ENCODE measurements around the gene FXR1.

FXR1 gene

GRCh38 chr3:180959691-180960090 is 47.2 kb downstream of the FXR1 start:
- H3K27me3 ChIP-seq (ENCODE audit: control insufficient read depth, insufficient read depth, low read length): no peaks in the 10 kb centered on the region
- peaks cover 3% of the 10 kb centered on the region for H3K79me2 ChIP-seq
- H2AFZ ChIP-seq: no peak overlapping the region
- no peaks in the 10 kb centered on the region for H3K9me3 ChIP-seq (ENCODE audit: control insufficient read depth, low read length)
- H3K36me3 ChIP-seq (ENCODE audit: control insufficient read depth, insufficient read depth, low read length): no peaks in the 10 kb centered on the region
- H3K4me2 ChIP-seq (ENCODE audit: low read length): no peak overlapping the region
- TF ChIP-seq CTCF (IDR thresholded peaks at IDR 0.05): no peak
- H3K9ac ChIP-seq: no peak overlapping the region
- H3K27ac ChIP-seq: no peak overlapping the region
- no peak overlapping the region for H3K4me3 ChIP-seq (ENCODE audit: low read depth, low read length)
- H3K4me1 ChIP-seq: no peaks in the 10 kb centered on the region

- H3K27me3 ChIP-seq (ENCODE audit: control insufficient read depth, insufficient read depth, low read length): no peaks in the 10 kb centered on the region
- no peak overlapping the region for H3K9ac ChIP-seq
- H3K36me3 ChIP-seq (ENCODE audit: control insufficient read depth, insufficient read depth, low read length): no peaks in the 10 kb centered on the region
- no peak overlapping the region for H3K27ac ChIP-seq
- no peaks in the 10 kb centered on the region for H3K9me3 ChIP-seq (ENCODE audit: control insufficient read depth, low read length)
- H3K4me1 ChIP-seq: no peaks in the 10 kb centered on the region
- H2AFZ ChIP-seq: no peak overlapping the region
- no peak for TF ChIP-seq CTCF (IDR thresholded peaks at IDR 0.05)
- H3K4me2 ChIP-seq (ENCODE audit: low read length): no peak overlapping the region
- H3K79me2 ChIP-seq: peaks cover 3% of the 10 kb centered on the region
- no peak overlapping the region for H3K4me3 ChIP-seq (ENCODE audit: low read depth, low read length)
Observed at GRCh38 chr3:180961087-180961486, 48.6 kb downstream of the FXR1 start.

GRCh38 chr3:180961552-180961951 is 49.1 kb downstream of the FXR1 start:
- no peak overlapping the region for H3K4me2 ChIP-seq (ENCODE audit: low read length)
- H3K4me3 ChIP-seq (ENCODE audit: low read depth, low read length): no peak overlapping the region
- H3K9me3 ChIP-seq (ENCODE audit: control insufficient read depth, low read length): no peaks in the 10 kb centered on the region
- H3K4me1 ChIP-seq: no peaks in the 10 kb centered on the region
- no peaks in the 10 kb centered on the region for H3K36me3 ChIP-seq (ENCODE audit: control insufficient read depth, insufficient read depth, low read length)
- no peaks in the 10 kb centered on the region for H3K27me3 ChIP-seq (ENCODE audit: control insufficient read depth, insufficient read depth, low read length)
- no peak overlapping the region for H2AFZ ChIP-seq
- no peak for TF ChIP-seq CTCF (IDR thresholded peaks at IDR 0.05)
- peaks cover 3% of the 10 kb centered on the region for H3K79me2 ChIP-seq
- no peak overlapping the region for H3K9ac ChIP-seq
- no peak overlapping the region for H3K27ac ChIP-seq

GRCh38 chr3:180962530-180962929 is 50.1 kb downstream of the FXR1 start:
- Histone ChIP-seq H3K4me2 (ENCODE audit: low read length) (no peak overlapping the region), H3K27ac (no peak overlapping the region), H2AFZ (no peak overlapping the region), H3K4me3 (ENCODE audit: low read depth, low read length) (no peak overlapping the region), H3K36me3 (ENCODE audit: control insufficient read depth, insufficient read depth, low read length) (no peaks in the 10 kb centered on the region), H3K9me3 (ENCODE audit: control insufficient read depth, low read length) (no peaks in the 10 kb centered on the region), H3K79me2 (peaks cover 3% of the 10 kb centered on the region), H3K27me3 (ENCODE audit: control insufficient read depth, insufficient read depth, low read length) (no peaks in the 10 kb centered on the region), H3K9ac (no peak overlapping the region), H3K4me1 (no peaks in the 10 kb centered on the region)
- TF ChIP-seq CTCF (IDR thresholded peaks at IDR 0.05): no peak

GRCh38 chr3:180970931-180971330 is 58.5 kb downstream of the FXR1 start:
- Histone ChIP-seq H2AFZ (no peak overlapping the region), H3K27ac (no peak overlapping the region), H3K36me3 (ENCODE audit: control insufficient read depth, insufficient read depth, low read length) (no peaks in the 10 kb centered on the region), H3K4me3 (ENCODE audit: low read depth, low read length) (no peak overlapping the region), H3K4me1 (no peaks in the 10 kb centered on the region), H3K9me3 (ENCODE audit: control insufficient read depth, low read length) (no peaks in the 10 kb centered on the region), H3K4me2 (ENCODE audit: low read length) (no peak overlapping the region), H3K79me2 (peaks cover 2% of the 10 kb centered on the region), H3K9ac (no peak overlapping the region), H3K27me3 (ENCODE audit: control insufficient read depth, insufficient read depth, low read length) (no peaks in the 10 kb centered on the region)
- TF ChIP-seq CTCF (IDR thresholded peaks at IDR 0.05): no peak
